K562 (cell line): ENCODE measurements around the gene AGPAT2. TPM values are rescaled to one million over a fixed set of nuclear protein-coding genes. Genes with fewer than 3 reads are reported as not detected.
A peak's percentile ranks its signal among the peaks of the same experiment; 100 is the strongest.

Source experiments
- ATAC-seq: fragments of 200-7000 bp; cut with Tn5 transposase; 3 replicates; pipeline ENCODE4 v1.9.1; 2020; ENCODE audit warnings: moderate library complexity
- BruUV-seq: library from RNA; stranded (reverse); fragments of 400-500 nt; replicated peaks from 2 replicates; lab custom pipeline; 2021; lab: Mats Ljungman, UMichigan
- CTCF ChIA-PET: fragments of 300-600 bp; formaldehyde crosslinking; extraction: SDS; loops from one replicate; lab custom pipeline; 2021; ENCODE audit warnings: low intra/inter-chr PET ratio; lab: Yijun Ruan, JAX
- POLR2A ChIA-PET: fragments of 300-600, 350-650 bp; sonication (Branson Sonifier 250); formaldehyde crosslinking; extraction: SDS; loops from one replicate; lab custom pipeline; 2021; ENCODE audit warnings: antibody characterized with exemption, inconsistent platforms; lab: Yijun Ruan, JAX
- DNase-seq, 4 experiments: peaks; one replicate each; pipeline versions ENCODE4 v3.0.0 to v3.0.0-alpha.2; 2011 to 2018; ENCODE audit warnings: low spot score in 3 of 4, mixed read lengths in 3 of 4; ENCODE audit errors: extremely low read depth in 1 of 4
- FAIRE-seq: peaks from 2 replicates; lab custom pipeline; 2011; peaks lifted over from hg19 to GRCh38; lab: Jason Lieb, UNC
- H2AFZ ChIP-seq: 2 replicates; pipeline ENCODE4 v1.6.0; 2011; ENCODE audit warnings: low read depth, low read length, control low read depth, inconsistent platforms
- H3K27ac ChIP-seq: fragments of 200-600 bp; 3 replicates; pipeline ENCODE4 v1.8.0; 2011; ENCODE audit warnings: low read depth, mild to moderate bottlenecking, control low read depth, inconsistent platforms, low read length, moderate library complexity, mixed read lengths; ENCODE audit errors: extremely low read depth
- H3K27me3 ChIP-seq, 2 experiments: fragments of 300-600 bp in 1 of 2; 2 replicates in 1 of 2; 3 replicates in 1 of 2; pipeline versions ENCODE4 v1.6.0 to v1.8.0; 2011; ENCODE audit warnings: inconsistent platforms in 2 of 2, low read length in 2 of 2, mild to moderate bottlenecking in 1 of 2, mixed read lengths in 1 of 2, moderate library complexity in 1 of 2; ENCODE audit not compliant: control insufficient read depth in 2 of 2, insufficient read depth in 2 of 2
- H3K36me3 ChIP-seq: fragments of 300-600 bp; 3 replicates; pipeline ENCODE4 v1.8.0; 2011; ENCODE audit warnings: mild to moderate bottlenecking, low read length, inconsistent platforms; ENCODE audit not compliant: control insufficient read depth, insufficient read depth
- H3K4me1 ChIP-seq, 2 experiments: fragments of 200-600 bp in 1 of 2; replicated peaks in 1 of 2; 2 replicates in 1 of 2; 3 replicates in 1 of 2; pipeline versions ENCODE4 v1.5.1 to v1.8.0; 2011; ENCODE audit warnings: inconsistent platforms in 2 of 2, low read length in 2 of 2, mild to moderate bottlenecking in 1 of 2, mixed read lengths in 1 of 2, moderate library complexity in 1 of 2; ENCODE audit not compliant: control insufficient read depth in 2 of 2, insufficient read depth in 2 of 2
- H3K4me2 ChIP-seq: 2 replicates; pipeline ENCODE4 v1.6.1; 2011; ENCODE audit warnings: low read length, control low read depth, inconsistent platforms, mixed read lengths; ENCODE audit not compliant: insufficient read depth
- H3K4me3 ChIP-seq: fragments of 200-600 bp; sonication (generic), shearing (Covaris generic); 2 replicates; pipeline ENCODE4 v1.5.1; 2016; ENCODE audit warnings: control low read depth, inconsistent platforms
- H3K79me2 ChIP-seq: fragments of 200-600 bp; 3 replicates; pipeline ENCODE4 v1.8.0; 2011; ENCODE audit warnings: low read length, inconsistent platforms; ENCODE audit not compliant: control insufficient read depth, insufficient read depth
- H3K9ac ChIP-seq, 2 experiments: 2 replicates each; pipeline versions ENCODE4 v1.6.0 to v1.6.1; 2011; ENCODE audit warnings: low read depth in 2 of 2, low read length in 2 of 2, control low read depth in 1 of 2, inconsistent platforms in 1 of 2, mild to moderate bottlenecking in 1 of 2, mixed read lengths in 1 of 2; ENCODE audit not compliant: insufficient read depth in 1 of 2
- H3K9me1 ChIP-seq: one replicate; pipeline ENCODE4 v1.6.0; 2011; ENCODE audit warnings: inconsistent platforms, mild to moderate bottlenecking, low read length, moderate library complexity; ENCODE audit not compliant: control insufficient read depth, insufficient read depth
- H3K9me3 ChIP-seq: replicated peaks from 2 replicates; pipeline ENCODE4 v1.5.1; 2011; ENCODE audit warnings: low read depth, low read length, inconsistent platforms; ENCODE audit not compliant: control insufficient read depth, insufficient read depth
- H4K20me1 ChIP-seq: replicated peaks from 2 replicates; pipeline ENCODE4 v1.6.1; 2011; ENCODE audit warnings: low read length, inconsistent platforms, mixed read lengths; ENCODE audit not compliant: control insufficient read depth, insufficient read depth
- C11orf30 ChIP-seq: fragments of 450-650 bp; IDR thresholded peaks from 2 replicates; pipeline ENCODE4 v1.6.1; 2016; ENCODE audit warnings: low read depth, mild to moderate bottlenecking
- CBX8 ChIP-seq: fragments of 200-600 bp; sonication (generic); IDR thresholded peaks from 2 replicates; pipeline ENCODE4 v1.6.1; 2012; ENCODE audit warnings: borderline replicate concordance, mixed run types, low read depth, mild to moderate bottlenecking, moderate library complexity, mixed read lengths, low read length, control low read depth, inconsistent platforms; ENCODE audit not compliant: poor library complexity, severe bottlenecking; ENCODE audit errors: extremely low read depth
- CTBP1 ChIP-seq: fragments of 450-650 bp; IDR thresholded peaks from 2 replicates; pipeline ENCODE4 v1.6.1; 2016; ENCODE audit warnings: borderline replicate concordance
- DDX20 ChIP-seq: fragments of 450-650 bp; IDR thresholded peaks from 2 replicates; pipeline ENCODE4 v1.6.1; 2016; ENCODE audit warnings: missing genetic modification characterization, low read depth, mild to moderate bottlenecking, missing compliant biosample characterization, moderate library complexity
- E2F1 ChIP-seq: sonication (generic); formaldehyde crosslinking; IDR thresholded peaks from 2 replicates; pipeline ENCODE4 v1.8.1; 2023; ENCODE audit warnings: mild to moderate bottlenecking, missing genetic modification reagents, moderate library complexity
- ILK ChIP-seq: fragments of 450-650 bp; IDR thresholded peaks from 2 replicates; pipeline ENCODE4 v1.6.1; 2016; ENCODE audit warnings: missing genetic modification characterization, low read depth, mild to moderate bottlenecking, missing compliant biosample characterization, moderate library complexity, borderline replicate concordance
- RBM14 ChIP-seq: fragments of 200-400 bp; formaldehyde crosslinking; IDR thresholded peaks from 2 replicates; pipeline ENCODE4 v1.6.1; 2018; ENCODE audit warnings: low read depth, mild to moderate bottlenecking, low read length, moderate library complexity, borderline replicate concordance; ENCODE audit not compliant: insufficient read depth
- RUNX1 ChIP-seq: sonication (generic); IDR thresholded peaks from 2 replicates; pipeline ENCODE4 v1.6.1; 2016; ENCODE audit warnings: antibody characterized with exemption, low read depth
- TCF3 ChIP-seq: sonication (generic); formaldehyde crosslinking; IDR thresholded peaks from 2 replicates; pipeline ENCODE4 v1.4.0; 2020; ENCODE audit warnings: mild to moderate bottlenecking, missing genetic modification reagents
- TFE3 ChIP-seq: fragments of 450-650 bp; formaldehyde crosslinking; IDR thresholded peaks from 2 replicates; pipeline ENCODE4 v1.4.0; 2020; ENCODE audit warnings: mild to moderate bottlenecking, mixed read lengths
- ZNF436 ChIP-seq: fragments of 250-450, 450-650 bp; sonication (Bioruptor Pico); formaldehyde crosslinking; IDR thresholded peaks from 2 replicates; pipeline ENCODE4 v1.7.0; 2020; ENCODE audit warnings: mild to moderate bottlenecking
- ZNF589 ChIP-seq: fragments of 200-800 bp; sonication (Bioruptor generic); IDR thresholded peaks from 2 replicates; pipeline ENCODE4 v1.6.1; 2016; ENCODE audit warnings: low read depth, missing genetic modification characterization, missing compliant biosample characterization
- ZNF766 ChIP-seq: fragments of 200-800 bp; sonication (Bioruptor generic); conservative IDR thresholded peaks from 2 replicates; pipeline ENCODE4 v1.6.1; 2016; ENCODE audit warnings: missing genetic modification characterization, missing compliant biosample characterization
- WGBS: fragments of 100-300 bp; shearing (Covaris generic); methylation state at CpG from one replicate; pipeline ENCODE4 v1.1.6; 2016; ENCODE audit warnings: low coverage, mixed read lengths; ENCODE audit not compliant: insufficient coverage; ENCODE audit errors: missing lambda C conversion rate; 5-methylcytosine and 5-hydroxymethylcytosine counted together
- in situ Hi-C: fragments of 300-500 bp; cut with MboI; formaldehyde crosslinking; loops from 4 replicates; pipeline ENCODE4 v1.15.0; 2018; ENCODE audit warnings: inconsistent platforms, mixed read lengths
- intact Hi-C: fragments of 100-400 bp; cut with micrococcal nuclease; formaldehyde crosslinking; loops from 2 replicates; pipeline ENCODE4 v1.14.2; 2022
- polyA plus RNA-seq, 8 experiments: library from polyadenylated mRNA; depleted of rRNA in 4 of 8; stranded (reverse) in 5 of 8; unstranded in 3 of 8; fragments of >200 nt; fragmentation: Nextera tagmentation in 2 of 8; fragmentation: Illumina TruSeq in 1 of 8; extraction: Ambion mirVana in 2 of 8; extraction: Trizol in 1 of 8; gene quantifications; 2 replicates each; pipeline versions ENCODE4 v1.2.1 to v1.2.3, GENCODE V29; 2011 to 2014; ENCODE audit warnings: inconsistent platforms in 1 of 8, missing spikeins in 1 of 8
- total RNA-seq, 7 experiments: library from RNA; depleted of rRNA in 6 of 7; stranded (reverse); fragments of >200 nt in 6 of 7; fragmentation: Illumina TruSeq in 2 of 7; extraction: Trizol in 2 of 7; gene quantifications; 2 replicates each; pipeline versions ENCODE4 v1.2.1 to v1.2.3, GENCODE V29; 2011 to 2021; ENCODE audit warnings: low replicate concordance in 1 of 7
- TF ChIP-seq, protein P1 (sequence below): sonication (generic); formaldehyde crosslinking; IDR thresholded peaks from 2 replicates; pipeline ENCODE4 v1.9.0; 2022; ENCODE audit warnings: mild to moderate bottlenecking, missing genetic modification reagents
- TF ChIP-seq, protein P2 (sequence below): sonication (generic); formaldehyde crosslinking; IDR thresholded peaks from 2 replicates; pipeline ENCODE4 v1.8.0; 2022; ENCODE audit warnings: mild to moderate bottlenecking, low read depth, missing genetic modification reagents

AGPAT2 gene
- total and polyA plus RNA-seq, 9 of the 15 experiments (the other 6 are each of a cell fraction or from before 2014, with no cell fraction given): 0.13 to 54.5 (median 23.9) TPM

DNA sequence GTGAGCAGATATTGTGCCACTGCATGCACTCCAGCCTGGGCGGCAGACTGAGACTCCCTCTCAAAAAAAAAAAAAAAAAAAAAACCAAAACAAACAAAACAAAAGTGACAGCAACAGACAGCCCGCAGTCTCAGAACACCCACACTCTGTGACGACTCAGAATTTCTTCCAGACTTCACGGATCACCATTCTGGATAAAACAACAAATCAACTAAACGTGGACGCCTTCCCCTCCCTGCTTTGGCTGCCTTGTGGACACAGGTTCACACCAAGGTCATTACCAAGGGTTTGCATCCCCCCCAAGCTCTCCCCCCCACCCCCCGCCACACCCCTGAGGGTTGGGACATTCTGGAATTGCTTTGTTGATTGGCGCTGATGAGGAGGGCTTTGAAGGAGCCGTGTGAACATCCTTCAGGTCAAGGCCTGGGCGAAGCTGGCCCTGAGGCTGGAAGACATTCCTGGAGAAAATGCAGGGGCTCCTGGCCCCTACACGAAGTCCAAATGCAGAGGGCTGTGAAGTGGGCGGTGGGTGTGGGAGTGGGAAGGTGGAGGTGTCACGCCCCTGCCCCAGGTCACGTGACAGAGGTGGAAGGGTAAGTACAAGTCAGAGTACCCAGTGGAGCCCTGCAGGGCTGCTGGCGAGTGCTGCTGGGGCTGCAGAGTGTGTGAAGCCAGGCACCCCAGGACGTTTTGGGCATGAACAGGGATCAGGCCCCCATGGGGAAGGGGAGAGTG lies 45.4 kb upstream of the AGPAT2 start (continued):
- TF ChIP-seq CBX8 (no peak), TFE3 (CRISPR knock-in tag) (peak; percentile 51)
- TF ChIP-seq, protein P1, sequence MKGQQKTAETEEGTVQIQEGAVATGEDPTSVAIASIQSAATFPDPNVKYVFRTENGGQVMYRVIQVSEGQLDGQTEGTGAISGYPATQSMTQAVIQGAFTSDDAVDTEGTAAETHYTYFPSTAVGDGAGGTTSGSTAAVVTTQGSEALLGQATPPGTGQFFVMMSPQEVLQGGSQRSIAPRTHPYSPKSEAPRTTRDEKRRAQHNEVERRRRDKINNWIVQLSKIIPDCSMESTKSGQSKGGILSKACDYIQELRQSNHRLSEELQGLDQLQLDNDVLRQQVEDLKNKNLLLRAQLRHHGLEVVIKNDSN: peak; percentile 55; the same call in 1 of the 2 replicates

DNA sequence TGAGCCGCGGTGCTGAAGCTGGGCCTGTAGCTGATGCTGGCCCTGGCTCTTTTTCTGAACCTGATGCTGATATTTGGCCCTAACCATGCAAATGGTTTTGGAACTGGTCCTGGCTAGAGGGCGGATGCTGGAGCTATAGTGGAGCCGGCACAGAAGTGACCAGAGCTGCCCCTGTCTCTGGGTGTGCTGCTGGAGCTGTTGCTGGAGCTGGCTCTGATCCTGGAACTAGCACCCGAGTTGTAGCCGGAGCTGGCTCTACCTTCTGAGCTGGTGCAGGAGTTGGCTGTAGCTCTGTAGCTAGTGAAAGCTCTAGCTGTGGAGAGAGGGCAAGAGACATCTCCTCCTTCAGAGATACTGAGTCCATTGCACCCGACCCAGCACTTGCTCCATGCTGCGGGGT lies 42.7 kb upstream of the AGPAT2 start:
- peaks cover 23% of the 10 kb centered on the region for H4K20me1 ChIP-seq
- peaks cover 8% of the 10 kb centered on the region for H3K9me1 ChIP-seq
- ATAC-seq: no peak
- H3K36me3 ChIP-seq: peaks cover 38% of the 10 kb centered on the region
- H3K9me3 ChIP-seq: no peaks in the 10 kb centered on the region
- peak overlapping the region; percentile 95 for H3K4me2 ChIP-seq
- H2AFZ ChIP-seq: no peak overlapping the region
- no peak for FAIRE-seq
- intact Hi-C loops: no loop called here
- no peak overlapping the region for H3K27ac ChIP-seq
- peak overlapping the region; percentile 90 to 100; a peak in 3 of 4 replicates for H3K9ac ChIP-seq
- BruUV-seq: no TSS peak
- peaks cover 29 to 69% of the 10 kb centered on the region in 2 experiments; a peak in 4 of 5 replicates for H3K4me1 ChIP-seq
- CTCF ChIA-PET: no interaction called here
- H3K4me3 ChIP-seq: peak overlapping the region; percentile 67; the same call in 1 of the 2 replicates
- H3K27me3 ChIP-seq: no peaks in the 10 kb centered on the region
- WGBS: 92% methylated on average over 8 of the region's 8 CpGs
- no peak for TF ChIP-seq RBM14
- no peak for TF ChIP-seq E2F1
- no peak for TF ChIP-seq ZNF589 (CRISPR knock-in tag)
- no peak for TF ChIP-seq TCF3 (CRISPR knock-in tag)
- no peak for TF ChIP-seq ZNF766
- TF ChIP-seq C11orf30: no peak
- no peak for TF ChIP-seq RUNX1
- TF ChIP-seq DDX20 (tag): no peak
- TF ChIP-seq ILK (tag): no peak
- no peak for TF ChIP-seq CTBP1
- TF ChIP-seq, protein P2, sequence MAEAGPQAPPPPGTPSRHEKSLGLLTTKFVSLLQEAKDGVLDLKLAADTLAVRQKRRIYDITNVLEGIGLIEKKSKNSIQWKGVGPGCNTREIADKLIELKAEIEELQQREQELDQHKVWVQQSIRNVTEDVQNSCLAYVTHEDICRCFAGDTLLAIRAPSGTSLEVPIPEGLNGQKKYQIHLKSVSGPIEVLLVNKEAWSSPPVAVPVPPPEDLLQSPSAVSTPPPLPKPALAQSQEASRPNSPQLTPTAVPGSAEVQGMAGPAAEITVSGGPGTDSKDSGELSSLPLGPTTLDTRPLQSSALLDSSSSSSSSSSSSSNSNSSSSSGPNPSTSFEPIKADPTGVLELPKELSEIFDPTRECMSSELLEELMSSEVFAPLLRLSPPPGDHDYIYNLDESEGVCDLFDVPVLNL: no peak
- TF ChIP-seq ZNF436: no peak
- POLR2A ChIA-PET: interaction anchor here (0.6 to 5.3 kb wide), 12 partner anchors 9 to 543 kb away, joined by 3 to 44 read pairs (median 8); partner anchors contain the start of genes DIPK1B, LCN10, LCN6 and LCN8
- in situ Hi-C loops: no loop called here
- H3K79me2 ChIP-seq: peaks cover 63% of the 10 kb centered on the region
- no peak for DNase-seq
